Astrocyte (in vitro differentiated cells and primary cell): Measurements from ENCODE around the gene FAM43B.

Experiments
- EZH2 ChIP-seq: IDR thresholded peaks from 2 replicates; pipeline ENCODE4 v1.6.1; 2012; ENCODE audit warnings: mild to moderate bottlenecking, low read length, inconsistent platforms; ENCODE audit not compliant: insufficient read depth
- TF ChIP-seq, protein P1 (sequence below): IDR thresholded peaks from 2 replicates; pipeline ENCODE4 v1.5.1; 2011; ENCODE audit warnings: low read depth, mild to moderate bottlenecking, inconsistent platforms, low read length, moderate library complexity; ENCODE audit not compliant: insufficient read depth

DNA sequence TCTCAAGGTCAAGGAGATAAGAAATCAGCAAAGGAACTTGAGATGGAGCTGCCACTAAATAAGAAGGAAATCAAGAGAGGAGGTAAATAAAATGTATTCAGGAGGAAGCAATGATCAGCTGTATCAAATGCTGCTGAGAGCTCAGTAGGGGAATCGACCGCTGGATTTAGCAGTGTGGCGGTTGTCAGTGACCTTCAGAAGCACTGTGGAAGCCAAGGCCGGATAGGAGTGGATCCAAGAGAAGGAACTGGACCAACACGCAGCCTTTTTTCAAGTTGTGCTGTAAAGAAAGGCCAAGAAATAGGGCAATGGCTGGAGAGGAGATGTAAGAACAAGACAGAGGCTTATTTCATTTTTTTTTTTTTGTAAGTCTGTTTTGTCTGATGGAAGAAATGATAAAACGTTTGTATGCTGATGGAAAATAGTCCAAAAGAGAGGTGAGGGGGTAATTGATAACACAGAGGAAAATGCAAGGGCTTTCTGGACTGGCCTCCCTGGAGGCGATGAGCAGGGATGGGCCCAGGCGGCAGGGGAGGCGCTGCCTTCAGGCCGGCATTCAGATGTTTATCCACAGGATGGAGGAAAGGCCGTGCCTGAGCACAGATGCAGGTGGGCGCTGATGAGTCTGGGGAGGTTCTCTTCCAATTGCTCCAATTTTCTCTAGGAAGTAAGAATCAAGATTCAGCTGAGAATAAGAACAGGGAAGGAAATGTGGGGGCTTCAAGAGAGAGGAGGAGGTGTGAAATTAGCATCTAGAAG is 17.5 kb upstream of the FAM43B start:
- TF ChIP-seq, protein P1, sequence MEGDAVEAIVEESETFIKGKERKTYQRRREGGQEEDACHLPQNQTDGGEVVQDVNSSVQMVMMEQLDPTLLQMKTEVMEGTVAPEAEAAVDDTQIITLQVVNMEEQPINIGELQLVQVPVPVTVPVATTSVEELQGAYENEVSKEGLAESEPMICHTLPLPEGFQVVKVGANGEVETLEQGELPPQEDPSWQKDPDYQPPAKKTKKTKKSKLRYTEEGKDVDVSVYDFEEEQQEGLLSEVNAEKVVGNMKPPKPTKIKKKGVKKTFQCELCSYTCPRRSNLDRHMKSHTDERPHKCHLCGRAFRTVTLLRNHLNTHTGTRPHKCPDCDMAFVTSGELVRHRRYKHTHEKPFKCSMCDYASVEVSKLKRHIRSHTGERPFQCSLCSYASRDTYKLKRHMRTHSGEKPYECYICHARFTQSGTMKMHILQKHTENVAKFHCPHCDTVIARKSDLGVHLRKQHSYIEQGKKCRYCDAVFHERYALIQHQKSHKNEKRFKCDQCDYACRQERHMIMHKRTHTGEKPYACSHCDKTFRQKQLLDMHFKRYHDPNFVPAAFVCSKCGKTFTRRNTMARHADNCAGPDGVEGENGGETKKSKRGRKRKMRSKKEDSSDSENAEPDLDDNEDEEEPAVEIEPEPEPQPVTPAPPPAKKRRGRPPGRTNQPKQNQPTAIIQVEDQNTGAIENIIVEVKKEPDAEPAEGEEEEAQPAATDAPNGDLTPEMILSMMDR: no peak
- TF ChIP-seq EZH2: no peak
